Fibroblast of lung (primary cell): ENCODE data around the gene TACR1. TPM values are rescaled to one million over a fixed set of nuclear protein-coding genes. Genes with fewer than 3 reads are reported as not detected.
A peak's percentile ranks its signal among the peaks of the same experiment; 100 is the strongest.

Experiments used
- DNase-seq, 2 donors: peaks; one replicate each; pipeline versions ENCODE4 v3.0.0 to v3.0.0-alpha.2; 2010; ENCODE audit warnings: low read depth in 2 of 2
- H2AFZ ChIP-seq: 2 replicates; pipeline ENCODE4 v1.5.1; 2012; ENCODE audit warnings: low read length, control low read depth, inconsistent platforms
- H3K27ac ChIP-seq: 2 replicates; pipeline ENCODE4 v1.5.1; 2011; ENCODE audit warnings: low read length, control low read depth; ENCODE audit not compliant: insufficient read depth
- H3K27me3 ChIP-seq: 2 replicates; pipeline ENCODE4 v1.5.1; 2011; ENCODE audit warnings: mild to moderate bottlenecking, low read length; ENCODE audit not compliant: control insufficient read depth, insufficient read depth
- H3K36me3 ChIP-seq: 2 replicates; pipeline ENCODE4 v1.5.1; 2011; ENCODE audit warnings: low read length; ENCODE audit not compliant: control insufficient read depth, insufficient read depth
- H3K4me1 ChIP-seq: 2 replicates; pipeline ENCODE4 v1.5.1; 2011; ENCODE audit warnings: low read length; ENCODE audit not compliant: control insufficient read depth, insufficient read depth; ENCODE audit errors: extremely low read depth
- H3K4me2 ChIP-seq: 2 replicates; pipeline ENCODE4 v1.5.1; 2011; ENCODE audit warnings: low read length, control low read depth; ENCODE audit not compliant: insufficient read depth; ENCODE audit errors: extremely low read depth
- H3K4me3 ChIP-seq, 4 experiments: fragments of 200-600 bp in 1 of 4; sonication (generic) in 1 of 4; replicated peaks in 1 of 4; 2 replicates each; pipeline ENCODE4 v1.5.1; 2011 to 2016; ENCODE audit warnings: low read length in 4 of 4, low read depth in 3 of 4, mild to moderate bottlenecking in 3 of 4, control low read depth in 2 of 4, inconsistent platforms in 1 of 4, mixed read lengths in 1 of 4; ENCODE audit not compliant: insufficient read depth in 1 of 4; ENCODE audit errors: control extremely low read depth in 1 of 4
- H3K79me2 ChIP-seq: 2 replicates; pipeline ENCODE4 v1.5.1; 2012; ENCODE audit warnings: mild to moderate bottlenecking, low read length, inconsistent platforms; ENCODE audit not compliant: control insufficient read depth, insufficient read depth
- H3K9ac ChIP-seq: 2 replicates; pipeline ENCODE4 v1.5.1; 2011; ENCODE audit warnings: mild to moderate bottlenecking, low read length, control low read depth; ENCODE audit not compliant: insufficient read depth
- H3K9me3 ChIP-seq: 2 replicates; pipeline ENCODE4 v1.5.1; 2012; ENCODE audit warnings: low read depth, low read length; ENCODE audit not compliant: control insufficient read depth, insufficient read depth
- H4K20me1 ChIP-seq: 2 replicates; pipeline ENCODE4 v1.5.1; 2011; ENCODE audit warnings: low read length; ENCODE audit not compliant: control insufficient read depth, insufficient read depth; ENCODE audit errors: extremely low read depth
- EZH2 ChIP-seq: IDR thresholded peaks from 2 replicates; pipeline ENCODE4 v1.5.1; 2012; ENCODE audit warnings: low read length, control low read depth, mild to moderate bottlenecking; ENCODE audit errors: missing control alignments
- polyA plus RNA-seq, 2 donors: library from polyadenylated mRNA; depleted of rRNA in 1 of 2; stranded (reverse) in 1 of 2; unstranded in 1 of 2; fragments of >200 nt; gene quantifications; 2 replicates each; pipeline ENCODE4 v1.2.1, GENCODE V29; 2011 to 2012; ENCODE audit warnings: missing spikeins in 1 of 2
- total RNA-seq: library from RNA; depleted of rRNA; stranded (reverse); fragments of >200 nt; gene quantifications from 2 replicates; pipeline ENCODE4 v1.2.1, GENCODE V29; 2014
- TF ChIP-seq, protein P1 (sequence below), 2 donors: IDR thresholded peaks in 1 of 2; conservative IDR thresholded peaks in 1 of 2; 1 replicate in 1 of 2; 2 replicates in 1 of 2; pipeline ENCODE4 v1.5.1; 2011 to 2012; ENCODE audit warnings: low read length in 2 of 2, control low read depth in 1 of 2, inconsistent platforms in 1 of 2, low read depth in 1 of 2, mild to moderate bottlenecking in 1 of 2

Gene TACR1
- total and polyA plus RNA-seq, 2 donors (not counting 1 experiment from before 2014, with no cell fraction given), result 0.05 to 0.17 TPM

DNA sequence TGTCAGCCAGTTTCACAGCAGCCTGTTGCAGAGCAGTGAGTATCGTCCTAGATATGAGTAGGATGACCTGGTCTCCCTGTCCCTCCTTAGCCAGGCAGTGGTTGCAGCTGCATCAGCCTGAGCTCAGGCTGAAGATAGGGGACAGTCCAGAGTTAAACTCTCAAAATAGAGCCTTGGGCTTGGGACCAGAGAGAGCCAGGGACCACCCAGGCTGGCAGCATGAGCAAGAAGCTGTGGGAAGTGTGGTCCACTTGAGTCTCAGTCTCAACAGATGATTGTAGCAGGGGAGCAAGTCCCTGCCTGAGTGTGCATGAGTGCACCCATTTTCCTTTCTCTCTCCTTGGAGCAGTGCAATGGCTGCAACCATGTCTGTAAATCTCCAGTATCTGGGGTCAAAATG is 38.0 kb upstream of the TACR1 start:
- no peak for TF ChIP-seq EZH2
- TF ChIP-seq, protein P1, sequence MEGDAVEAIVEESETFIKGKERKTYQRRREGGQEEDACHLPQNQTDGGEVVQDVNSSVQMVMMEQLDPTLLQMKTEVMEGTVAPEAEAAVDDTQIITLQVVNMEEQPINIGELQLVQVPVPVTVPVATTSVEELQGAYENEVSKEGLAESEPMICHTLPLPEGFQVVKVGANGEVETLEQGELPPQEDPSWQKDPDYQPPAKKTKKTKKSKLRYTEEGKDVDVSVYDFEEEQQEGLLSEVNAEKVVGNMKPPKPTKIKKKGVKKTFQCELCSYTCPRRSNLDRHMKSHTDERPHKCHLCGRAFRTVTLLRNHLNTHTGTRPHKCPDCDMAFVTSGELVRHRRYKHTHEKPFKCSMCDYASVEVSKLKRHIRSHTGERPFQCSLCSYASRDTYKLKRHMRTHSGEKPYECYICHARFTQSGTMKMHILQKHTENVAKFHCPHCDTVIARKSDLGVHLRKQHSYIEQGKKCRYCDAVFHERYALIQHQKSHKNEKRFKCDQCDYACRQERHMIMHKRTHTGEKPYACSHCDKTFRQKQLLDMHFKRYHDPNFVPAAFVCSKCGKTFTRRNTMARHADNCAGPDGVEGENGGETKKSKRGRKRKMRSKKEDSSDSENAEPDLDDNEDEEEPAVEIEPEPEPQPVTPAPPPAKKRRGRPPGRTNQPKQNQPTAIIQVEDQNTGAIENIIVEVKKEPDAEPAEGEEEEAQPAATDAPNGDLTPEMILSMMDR (conservative IDR thresholded peaks at IDR 0.05 in 1 of 2, IDR thresholded peaks at IDR 0.05 in 1 of 2; ENCODE audit: low read depth in 1 of 2, low read length in 2 of 2), result no peak
- no peaks in the 10 kb centered on the region for H3K79me2 ChIP-seq
- H3K4me1 ChIP-seq, result peaks cover 7% of the 10 kb centered on the region
- no peaks in the 10 kb centered on the region for H4K20me1 ChIP-seq
- H3K9me3 ChIP-seq, result no peaks in the 10 kb centered on the region
- no peak for DNase-seq
- no peak overlapping the region for H3K27ac ChIP-seq
- no peak overlapping the region for H3K4me2 ChIP-seq
- no peaks in the 10 kb centered on the region for H3K27me3 ChIP-seq
- peak overlapping the region; percentile 18 for H2AFZ ChIP-seq
- no peaks in the 10 kb centered on the region for H3K36me3 ChIP-seq
- H3K4me3 ChIP-seq, result no peak overlapping the region
- no peak overlapping the region for H3K9ac ChIP-seq

DNA sequence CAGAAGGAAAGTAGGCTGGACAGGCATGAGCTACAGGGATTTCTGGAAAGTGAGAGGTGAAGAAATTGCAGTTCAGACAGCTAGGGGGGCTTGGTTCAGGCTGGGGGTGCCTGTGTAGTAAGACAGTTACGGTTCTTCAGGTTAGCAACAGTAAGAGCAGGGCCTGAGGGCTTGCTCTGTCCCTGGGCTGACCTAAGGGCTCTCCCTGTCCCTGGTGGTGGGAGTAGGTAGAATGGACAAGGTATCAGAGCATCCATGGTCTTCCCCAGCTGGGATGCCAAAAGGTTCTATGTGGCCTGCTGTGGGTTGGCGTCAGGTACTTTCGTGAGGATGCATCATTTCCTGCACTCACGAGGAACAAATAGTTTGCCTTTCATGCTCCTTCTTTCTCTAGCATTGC is 34.6 kb upstream of the TACR1 start:
- no peak for DNase-seq
- Histone ChIP-seq H3K27ac (no peak overlapping the region), H4K20me1 (no peaks in the 10 kb centered on the region), H3K4me3 (no peak overlapping the region), H3K4me2 (no peak overlapping the region), H2AFZ (no peak overlapping the region), H3K9ac (no peak overlapping the region), H3K79me2 (no peaks in the 10 kb centered on the region), H3K36me3 (no peaks in the 10 kb centered on the region), H3K9me3 (no peaks in the 10 kb centered on the region), H3K4me1 (peaks cover 5% of the 10 kb centered on the region), H3K27me3 (no peaks in the 10 kb centered on the region)
- no peak for TF ChIP-seq EZH2
- TF ChIP-seq, protein P1 (conservative IDR thresholded peaks at IDR 0.05 in 1 of 2, IDR thresholded peaks at IDR 0.05 in 1 of 2; ENCODE audit: low read depth in 1 of 2, low read length in 2 of 2), result no peak

DNA sequence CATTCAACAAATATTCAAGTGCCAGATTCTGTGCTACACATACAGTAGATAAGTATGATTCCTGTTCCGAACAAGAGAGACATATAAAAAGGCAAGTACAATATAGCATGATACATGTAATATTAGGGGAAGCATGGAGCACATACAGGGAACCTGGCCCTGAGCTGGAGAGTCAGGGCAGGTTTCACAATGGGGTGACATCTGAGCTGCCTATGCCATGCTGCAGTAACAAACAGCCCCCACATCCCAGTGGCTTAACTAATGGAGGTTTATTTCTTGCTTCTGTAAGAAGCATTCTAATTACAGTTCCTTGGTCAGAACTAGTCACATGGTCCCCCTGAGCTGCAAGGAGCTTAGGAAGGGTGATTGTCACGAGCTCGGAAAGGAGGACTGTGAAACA is 27.3 kb upstream of the TACR1 start:
- no peak overlapping the region for H3K4me2 ChIP-seq

More for the DNA sequence above, 27.3 kb upstream of the TACR1 start:
- Histone ChIP-seq H2AFZ (no peak overlapping the region), H4K20me1 (no peaks in the 10 kb centered on the region), H3K4me3 (no peak overlapping the region), H3K9me3 (no peaks in the 10 kb centered on the region), H3K27me3 (no peaks in the 10 kb centered on the region), H3K27ac (no peak overlapping the region), H3K4me1 (peaks cover 8% of the 10 kb centered on the region), H3K9ac (no peak overlapping the region), H3K79me2 (no peaks in the 10 kb centered on the region), H3K36me3 (no peaks in the 10 kb centered on the region)
- no peak for DNase-seq
- no peak for TF ChIP-seq EZH2
- TF ChIP-seq, protein P1 (conservative IDR thresholded peaks at IDR 0.05 in 1 of 2, IDR thresholded peaks at IDR 0.05 in 1 of 2; ENCODE audit: low read depth in 1 of 2, low read length in 2 of 2), result no peak
